DND-41 (cell line): ENCODE data around the gene CNTRL.

Source experiments
- ATAC-seq: fragments of 200-7000 bp; cut with Tn5 transposase; 3 replicates; pipeline ENCODE4 v1.9.1; 2021; ENCODE audit warnings: low read depth; ENCODE audit not compliant: insufficient read depth
- DNase-seq: peaks from one replicate; pipeline ENCODE4 v3.0.0-alpha.2; 2020
- H2AFZ ChIP-seq: 2 replicates; pipeline ENCODE4 v1.6.0; 2012; ENCODE audit warnings: low read depth, low read length
- H3K27ac ChIP-seq: 2 replicates; pipeline ENCODE4 v1.5.1; 2012; ENCODE audit warnings: low read length, inconsistent platforms
- H3K27me3 ChIP-seq: fragments of 200-600 bp; sonication (generic); 2 replicates; pipeline ENCODE4 v1.6.0; 2012; ENCODE audit warnings: low read length, mild to moderate bottlenecking, inconsistent platforms; ENCODE audit not compliant: insufficient read depth, poor library complexity
- H3K36me3 ChIP-seq: 2 replicates; pipeline ENCODE4 v1.5.1; 2012; ENCODE audit warnings: low read length, inconsistent platforms; ENCODE audit not compliant: insufficient read depth
- H3K4me1 ChIP-seq: 2 replicates; pipeline ENCODE4 v1.5.1; 2012; ENCODE audit warnings: mild to moderate bottlenecking, low read length; ENCODE audit not compliant: insufficient read depth
- H3K4me2 ChIP-seq: 2 replicates; pipeline ENCODE4 v1.6.0; 2012; ENCODE audit warnings: mild to moderate bottlenecking, moderate library complexity, low read length, inconsistent platforms; ENCODE audit not compliant: insufficient read depth
- H3K4me3 ChIP-seq, 2 experiments: fragments of 200-600 bp in 1 of 2; shearing (Covaris generic) in 1 of 2; 2 replicates each; pipeline ENCODE4 v1.5.1; 2012 to 2016; ENCODE audit warnings: inconsistent platforms in 2 of 2, low read length in 2 of 2, mild to moderate bottlenecking in 2 of 2, low read depth in 1 of 2, moderate library complexity in 1 of 2
- H3K79me2 ChIP-seq: 2 replicates; pipeline ENCODE4 v1.6.0; 2012; ENCODE audit warnings: low read length, inconsistent platforms; ENCODE audit not compliant: insufficient read depth
- H3K9ac ChIP-seq: 2 replicates; pipeline ENCODE4 v1.6.0; 2012; ENCODE audit warnings: low read depth, mild to moderate bottlenecking, inconsistent platforms, low read length, moderate library complexity
- H3K9me3 ChIP-seq: 2 replicates; pipeline ENCODE4 v1.5.1; 2012; ENCODE audit warnings: low read length, moderate library complexity, mild to moderate bottlenecking, inconsistent platforms; ENCODE audit not compliant: insufficient read depth, severe bottlenecking
- H4K20me1 ChIP-seq: 2 replicates; pipeline ENCODE4 v1.6.0; 2012; ENCODE audit warnings: low read length; ENCODE audit not compliant: insufficient read depth
- CTCF ChIP-seq: IDR thresholded peaks from 2 replicates; pipeline ENCODE4 v1.5.1; 2012; ENCODE audit warnings: borderline replicate concordance, low read length, moderate library complexity, mild to moderate bottlenecking; ENCODE audit not compliant: poor library complexity, severe bottlenecking; ENCODE audit errors: extremely low read depth
- EZH2 ChIP-seq: IDR thresholded peaks from 3 replicates; pipeline ENCODE4 v1.6.1; 2012; ENCODE audit warnings: borderline replicate concordance, low read depth, mild to moderate bottlenecking, moderate library complexity, low read length, inconsistent platforms; ENCODE audit not compliant: severe bottlenecking

CNTRL gene

GRCh38 chr9:121220996-121221663 is 146.4 kb downstream of the CNTRL start:
- Histone ChIP-seq H3K4me3 (no peak overlapping the region), H4K20me1 (no peaks in the 10 kb centered on the region), H3K4me1 (no peaks in the 10 kb centered on the region), H3K79me2 (no peaks in the 10 kb centered on the region), H2AFZ (no peak overlapping the region), H3K9me3 (no peaks in the 10 kb centered on the region), H3K27me3 (no peaks in the 10 kb centered on the region), H3K4me2 (no peak overlapping the region), H3K9ac (no peak overlapping the region), H3K36me3 (no peaks in the 10 kb centered on the region), H3K27ac (no peak overlapping the region)
- no peak for TF ChIP-seq CTCF
- DNase-seq (no peak), ATAC-seq (no peak)

GRCh38 chr9:121221664-121222055 is 146.9 kb downstream of the CNTRL start:
- ATAC-seq = no peak
- no peak for DNase-seq
- no peaks in the 10 kb centered on the region for H4K20me1 ChIP-seq
- H3K27ac ChIP-seq = no peak overlapping the region
- no peak overlapping the region for H3K9ac ChIP-seq
- H3K27me3 ChIP-seq = no peaks in the 10 kb centered on the region
- no peaks in the 10 kb centered on the region for H3K36me3 ChIP-seq
- H3K4me1 ChIP-seq = no peaks in the 10 kb centered on the region
- H3K4me3 ChIP-seq = no peak overlapping the region
- H3K4me2 ChIP-seq = no peak overlapping the region
- H3K9me3 ChIP-seq = no peaks in the 10 kb centered on the region
- TF ChIP-seq EZH2 (no peak), CTCF (no peak)
- H3K79me2 ChIP-seq = no peaks in the 10 kb centered on the region
- H2AFZ ChIP-seq = no peak overlapping the region

GRCh38 chr9:121222524-121223171 is 147.9 kb downstream of the CNTRL start:
- H3K79me2 ChIP-seq = no peaks in the 10 kb centered on the region
- ATAC-seq (no peak), DNase-seq (no peak)
- H3K9me3 ChIP-seq = no peaks in the 10 kb centered on the region
- no peaks in the 10 kb centered on the region for H3K4me1 ChIP-seq
- no peak overlapping the region for H3K4me3 ChIP-seq
- no peaks in the 10 kb centered on the region for H4K20me1 ChIP-seq
- no peak overlapping the region for H3K27ac ChIP-seq
- no peak overlapping the region for H3K9ac ChIP-seq
- H3K4me2 ChIP-seq = no peak overlapping the region
- no peaks in the 10 kb centered on the region for H3K27me3 ChIP-seq
- no peak for TF ChIP-seq EZH2
- peak; percentile 61 for TF ChIP-seq CTCF
- H3K36me3 ChIP-seq = no peaks in the 10 kb centered on the region
- no peak overlapping the region for H2AFZ ChIP-seq
